Activated CD4-positive, alpha-beta T cell treated with anti-CD3 and anti-CD28 coated beads, Interleukin-2, Interleukin-6, amounts not matched to agents 100 ng/mL and 50 ng/mL, durations not matched to agents 16 hours and 8 hours (primary cell): ENCODE results near the gene NQO2.

Experiments used
- DNase-seq: peaks from one replicate; pipeline ENCODE4 v3.0.0-alpha.2; 2020

The NQO2 gene

GRCh38 chr6:2999618-3000557, at the start of gene NQO2:
Gene NQO2 (plus strand): TSS chr6:2999894. CDS start chr6:3006553, 6,659 bp downstream.
- DNase-seq, result peak; percentile 96

DNA sequence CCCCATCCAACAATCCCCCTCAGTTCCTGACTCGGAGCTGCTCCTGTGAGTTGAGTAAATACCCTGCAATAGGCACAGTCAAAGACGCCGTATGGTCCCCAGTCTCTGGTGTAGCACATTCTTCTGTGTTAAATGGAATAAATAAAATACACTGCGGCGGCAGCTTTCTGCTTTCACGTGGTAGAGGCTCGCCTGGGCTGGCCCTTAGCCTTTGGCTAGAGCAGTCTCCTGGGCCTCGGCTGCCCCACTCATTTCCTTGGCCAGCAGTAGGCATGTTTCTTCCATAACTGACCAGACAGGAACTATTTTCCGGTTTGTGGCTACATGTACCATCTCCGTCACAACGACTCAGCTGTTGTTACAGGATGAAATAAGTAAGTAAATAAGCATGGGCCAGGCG, 49.0 kb upstream of the NQO2 start:
- DNase-seq, result no peak

GRCh38 chr6:2951728-2952127, 48.0 kb upstream of the NQO2 start:
- no peak for DNase-seq

DNA sequence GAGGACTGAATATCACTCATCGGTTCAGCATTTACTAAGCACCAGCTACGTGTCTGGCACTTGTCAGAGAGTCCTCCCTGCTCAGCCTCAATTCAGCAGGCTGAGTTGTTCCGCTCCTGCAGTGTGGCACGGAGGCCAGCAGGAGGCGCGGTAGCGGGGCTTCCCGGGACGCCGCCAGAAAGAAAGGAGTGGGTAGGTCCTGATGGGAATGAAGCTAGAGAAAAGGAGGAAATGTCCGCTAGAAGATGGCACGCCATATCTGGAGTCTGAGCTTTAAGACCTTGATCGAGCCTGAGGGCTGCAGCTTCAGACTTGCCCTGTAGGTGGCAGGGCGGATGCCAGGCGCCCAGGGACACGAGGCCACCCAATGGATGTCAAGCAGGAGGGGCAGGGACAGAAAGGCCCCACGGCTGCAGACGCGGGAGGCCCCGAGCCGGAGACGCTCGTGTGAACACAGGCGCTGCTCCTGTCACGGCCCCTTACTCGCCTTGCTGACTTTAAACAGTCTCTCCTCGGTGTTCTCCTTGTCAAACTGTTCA, 47.1 kb upstream of the NQO2 start:
- peak; percentile 48 for DNase-seq

GRCh38 chr6:2953098-2953497, 46.6 kb upstream of the NQO2 start:
- DNase-seq, result no peak

- no peak for DNase-seq
Measured at GRCh38 chr6:2956930-2957685, 42.6 kb upstream of the NQO2 start.

- DNase-seq, result no peak
Measured at GRCh38 chr6:2957696-2958330, 41.9 kb upstream of the NQO2 start.

- DNase-seq, result no peak
Measured at GRCh38 chr6:2958331-2958711, 41.4 kb upstream of the NQO2 start.

GRCh38 chr6:2958776-2959175, 40.9 kb upstream of the NQO2 start:
- DNase-seq, result no peak

DNA sequence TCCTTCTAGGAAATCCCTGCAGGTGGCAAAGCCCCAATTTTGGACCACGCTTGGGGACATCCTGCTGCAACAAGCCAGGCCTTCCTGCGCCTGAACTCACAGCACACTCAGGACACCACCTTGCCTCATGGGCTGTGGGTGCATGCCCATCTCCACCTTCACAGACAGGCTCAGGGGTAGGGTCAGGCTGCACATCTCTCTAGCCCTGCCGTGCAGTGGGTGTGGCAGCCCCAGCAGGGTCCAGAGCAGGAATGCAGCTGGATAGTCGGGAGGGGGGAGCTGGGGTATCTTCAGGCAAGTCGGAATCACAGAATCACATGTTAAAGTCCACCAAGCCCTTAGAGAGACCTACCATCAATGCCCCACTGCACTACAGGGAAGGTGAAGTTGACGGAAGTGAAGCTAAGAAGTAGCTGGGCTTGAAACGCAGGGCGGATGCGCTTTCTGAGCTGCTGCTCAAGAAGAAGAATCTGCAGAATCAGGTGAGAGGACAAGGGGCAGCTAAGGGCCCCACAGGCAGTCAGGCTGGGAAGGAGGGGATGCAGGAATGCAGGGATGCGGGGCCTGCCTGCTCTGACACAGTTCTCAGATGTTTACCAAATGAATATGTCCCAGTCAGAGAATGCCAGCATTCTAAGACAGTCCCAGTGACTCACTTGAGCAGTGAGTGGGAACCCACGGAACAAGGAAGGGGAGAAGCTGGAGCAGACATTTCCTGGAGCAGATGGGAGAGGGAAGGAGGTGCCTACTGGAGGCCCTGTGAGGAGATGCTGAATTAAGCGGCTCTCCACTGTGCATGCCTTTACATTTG, 39.6 kb upstream of the NQO2 start:
- DNase-seq, result no peak

GRCh38 chr6:2960935-2961334, 38.8 kb upstream of the NQO2 start:
- DNase-seq, result no peak

DNA sequence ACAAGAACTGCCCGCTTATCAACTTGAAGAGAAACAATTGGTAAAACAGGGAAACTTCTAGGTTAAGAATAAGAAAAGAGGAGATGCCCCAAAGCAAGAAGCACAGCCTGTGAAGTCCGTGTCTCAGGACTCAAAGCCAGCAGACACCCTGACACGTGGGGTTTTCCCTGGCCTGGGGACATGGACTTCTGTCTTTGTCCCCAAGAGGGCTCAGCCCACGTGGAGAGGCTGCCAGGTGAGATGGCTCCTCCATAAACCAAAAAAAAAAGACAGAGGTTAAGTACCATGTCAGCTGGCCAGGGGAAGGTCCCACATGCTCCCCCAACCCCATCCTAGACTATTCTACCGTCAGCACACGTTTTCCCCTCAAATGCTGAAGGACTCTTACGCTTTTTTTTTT, 38.2 kb upstream of the NQO2 start:
- DNase-seq, result no peak

DNA sequence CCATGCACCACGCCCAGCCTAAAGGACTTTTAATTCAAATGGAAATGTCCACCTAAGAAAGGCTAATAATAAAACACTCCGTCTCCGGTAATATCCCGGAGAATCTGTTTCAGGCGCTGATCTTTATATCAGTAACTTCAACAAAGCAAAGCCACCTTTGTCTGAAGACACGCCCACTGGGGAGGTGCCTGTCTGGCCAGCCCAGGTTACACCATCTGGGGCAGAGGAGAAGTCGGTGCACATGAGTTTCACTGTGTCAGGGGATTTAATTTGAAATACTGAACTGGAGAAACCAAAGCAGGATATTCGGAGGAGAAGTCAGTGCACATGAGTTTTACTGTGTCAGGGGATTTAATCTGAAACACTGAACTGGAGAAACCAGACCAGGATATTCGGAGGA, 37.7 kb upstream of the NQO2 start:
- DNase-seq, result no peak

DNA sequence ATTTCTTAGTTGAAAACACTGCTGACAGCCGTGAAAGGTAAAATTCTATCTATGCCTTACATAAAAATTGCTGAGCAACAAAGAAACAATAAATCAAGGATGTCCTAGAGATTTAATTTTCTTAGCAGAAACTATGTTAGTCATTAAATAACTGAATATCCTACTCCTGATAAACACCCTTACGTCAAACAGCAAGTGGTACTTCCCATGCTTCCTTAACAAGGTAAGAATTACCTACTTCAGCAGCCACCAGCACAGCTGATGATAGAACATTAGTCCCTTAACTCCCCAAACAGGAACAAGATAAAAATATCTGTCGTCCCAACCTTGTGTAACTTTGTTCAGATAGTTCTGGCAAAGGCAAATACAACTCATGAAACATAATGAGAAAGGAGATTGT, 37.1 kb upstream of the NQO2 start:
- no peak for DNase-seq

DNA sequence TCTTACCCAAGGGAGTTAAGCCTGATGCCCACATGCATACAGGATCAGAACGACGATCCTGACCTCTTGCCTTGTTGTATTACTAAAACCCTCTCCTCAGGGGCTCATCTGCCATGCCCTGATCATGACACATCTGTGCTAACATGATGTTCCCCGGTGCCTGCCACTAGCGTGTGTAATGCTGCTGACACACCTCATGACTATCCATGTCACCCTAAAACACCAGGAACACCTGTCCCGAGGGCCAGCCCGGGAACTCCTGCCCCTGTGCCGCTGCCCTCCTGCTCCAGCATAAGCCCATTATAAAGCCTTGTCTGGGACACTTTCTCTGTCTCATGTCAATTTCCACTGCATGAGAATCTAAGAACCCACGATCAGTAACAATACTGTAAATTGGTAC, 35.9 kb upstream of the NQO2 start:
- DNase-seq, result no peak

DNA sequence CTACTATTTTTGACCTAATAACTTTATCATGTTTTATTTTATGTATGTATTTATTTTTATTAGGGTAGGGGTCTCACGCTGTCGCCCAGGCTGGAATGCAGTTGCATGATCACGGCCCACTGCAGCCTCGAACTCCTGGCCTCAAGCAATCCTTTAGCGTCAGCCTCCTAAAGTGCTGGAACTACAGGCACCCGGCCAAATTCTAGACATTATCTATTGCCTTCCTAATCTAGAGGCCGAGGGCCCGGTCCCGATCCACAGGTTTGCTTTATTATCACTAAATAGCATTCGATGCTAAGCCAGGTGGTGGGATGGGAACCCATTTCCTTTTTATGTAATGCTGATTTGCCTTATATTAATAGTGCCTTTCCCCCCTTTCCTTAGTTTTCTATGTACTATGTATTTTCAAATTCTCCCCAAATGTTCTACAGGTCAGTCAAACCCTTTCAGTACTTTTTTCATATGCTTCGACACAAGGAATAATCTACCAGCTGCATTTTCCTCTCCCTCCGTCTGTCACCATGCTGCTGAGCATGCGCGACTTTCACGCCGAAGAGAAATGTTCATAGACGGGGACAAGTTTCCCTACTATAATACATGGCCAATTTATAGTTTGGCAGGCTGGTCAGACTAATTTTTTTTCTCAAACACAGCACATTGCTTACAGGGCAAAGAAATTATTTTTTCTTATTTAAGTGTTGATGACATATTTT, 34.7 kb upstream of the NQO2 start:
- DNase-seq, result no peak

DNA sequence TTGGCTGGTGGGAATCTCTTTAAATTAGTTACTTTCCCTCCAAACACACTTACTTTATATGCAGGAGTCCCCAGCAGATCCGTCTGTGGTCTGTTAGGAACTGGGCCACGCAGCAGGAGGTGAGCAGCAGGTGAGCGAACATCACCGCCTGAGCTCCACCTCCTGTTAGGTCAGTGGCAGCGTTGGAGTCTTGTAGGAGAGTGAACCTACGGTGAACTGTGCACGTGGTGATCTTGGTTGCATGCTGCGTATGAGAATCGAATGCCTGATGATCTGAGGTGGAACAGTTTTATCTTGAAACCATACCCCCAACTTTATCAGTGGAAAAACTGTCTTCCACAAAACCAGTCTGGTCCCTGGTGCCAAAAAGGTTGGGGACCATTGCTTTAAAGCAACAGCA, 33.3 kb upstream of the NQO2 start:
- DNase-seq, result no peak

GRCh38 chr6:2967936-2968335, 31.8 kb upstream of the NQO2 start:
- DNase-seq, result no peak

GRCh38 chr6:2968600-2969135, 31.0 kb upstream of the NQO2 start:
- no peak for DNase-seq

DNA sequence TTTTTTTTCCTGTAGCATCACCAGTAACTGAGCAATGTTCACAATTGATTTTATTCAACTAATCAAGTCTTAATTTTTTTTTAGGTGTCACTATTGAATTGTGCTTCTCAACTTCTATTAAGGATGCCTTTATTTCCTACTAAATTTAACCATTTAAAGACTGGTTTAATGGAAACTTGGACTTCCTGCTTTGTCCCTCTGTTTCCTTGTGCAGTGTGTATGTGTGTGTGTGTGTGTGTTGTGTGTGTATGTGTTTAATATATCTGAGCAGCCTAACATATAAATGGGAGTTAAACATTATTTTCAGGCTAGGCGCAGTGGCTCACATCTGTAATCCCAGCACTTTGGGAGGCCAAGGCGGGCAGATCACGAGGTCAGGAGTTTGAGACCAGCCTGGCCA, 30.1 kb upstream of the NQO2 start:
- DNase-seq, result no peak

DNA sequence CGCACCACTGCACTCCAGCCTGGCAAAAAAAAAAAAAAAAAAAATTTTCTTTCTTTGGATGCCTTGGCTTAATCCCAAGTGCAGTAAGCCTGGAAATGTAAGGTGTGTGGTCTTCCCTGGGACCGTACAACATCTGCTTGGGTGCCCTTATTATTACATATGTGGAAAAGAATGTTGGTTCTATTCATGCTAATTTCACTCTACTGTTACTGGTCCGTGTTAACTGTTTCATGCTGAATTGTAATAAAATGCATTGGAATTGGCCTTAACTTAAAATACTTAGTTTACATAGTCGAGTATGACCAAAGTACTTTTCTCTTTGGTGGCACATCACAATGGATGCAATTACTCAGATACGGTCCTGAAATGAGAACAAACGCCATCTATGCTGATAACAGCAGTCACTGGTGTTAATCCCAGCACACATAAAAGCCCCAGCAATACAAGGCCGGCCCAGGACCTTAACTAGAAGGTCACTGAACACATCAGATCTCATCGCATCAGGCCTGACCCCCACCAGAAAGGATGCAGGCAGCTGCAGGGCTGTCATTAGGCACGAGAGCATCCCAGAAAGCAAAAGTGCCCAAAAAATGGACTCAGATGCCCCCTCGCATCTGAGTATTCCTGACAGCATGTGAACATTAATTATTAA, 29.5 kb upstream of the NQO2 start:
- DNase-seq, result peak; percentile 7
